ENCODE measurements around the gene EHMT1. TPM values are rescaled to one million over a fixed set of nuclear protein-coding genes. Genes with fewer than 3 reads are reported as not detected.

Gene EHMT1
- total and polyA plus RNA-seq, 2 of the 8 experiments (the other 6 are each of a cell fraction or from before 2014, with no cell fraction given) = 95.7 to 163 TPM

DNA sequence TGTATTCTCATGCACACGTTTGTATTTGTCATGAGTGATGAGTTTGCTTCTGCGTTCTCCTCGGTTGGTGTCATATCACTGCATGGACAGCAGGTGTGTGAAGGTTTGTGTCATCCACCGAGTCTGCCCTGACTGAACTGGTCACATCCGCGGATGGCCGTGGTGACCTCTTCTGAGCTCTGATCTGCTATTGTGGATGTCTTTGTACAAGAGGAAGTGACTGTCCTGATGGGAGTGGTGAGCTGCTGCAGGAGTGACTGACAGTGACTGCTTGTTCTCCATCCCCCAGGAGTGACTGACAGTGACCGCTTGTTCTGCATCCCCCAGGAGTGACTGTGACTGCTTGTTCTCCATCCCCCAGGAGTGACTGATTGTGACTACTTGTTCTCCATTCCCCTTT, 69.9 kb downstream of the EHMT1 start:
- Histone ChIP-seq H3K4me3 (ENCODE audit: extremely low read depth in 1 of 4, insufficient read depth in 2 of 4, low read depth in 3 of 4, low read length in 4 of 4) (no peak overlapping the region), H3K4me1 (replicated peaks in 1 of 4; ENCODE audit: control insufficient read depth in 3 of 4, insufficient read depth in 4 of 4, low read length in 3 of 4) (peaks cover 2 to 25% (median 16%) of the 10 kb centered on the region in 4 experiments; a peak in 6 of 7 replicates)

More for the DNA sequence above, 69.9 kb downstream of the EHMT1 start:
- H3K4me2 ChIP-seq (ENCODE audit: insufficient read depth in 1 of 2, low read depth in 2 of 2, low read length in 2 of 2) = 0 out of 4 replicates have a peak overlapping the region, but pooled peaks of 1 of the 2 experiments have one; percentile 10
- no peak overlapping the region for H4K5ac ChIP-seq (ENCODE audit: insufficient read length, low read depth, low read length)
- H3K79me2 ChIP-seq (ENCODE audit: control insufficient read depth in 1 of 2, insufficient read depth in 2 of 2, low read length in 2 of 2) = peaks cover 14 to 95% of the 10 kb centered on the region in 2 experiments; a peak in 3 of 4 replicates
- H3K79me1 ChIP-seq (ENCODE audit: low read depth, low read length) = peaks cover 21% of the 10 kb centered on the region
- no peak overlapping the region for H3K23ac ChIP-seq (ENCODE audit: insufficient read length)
- ChIA-PET CTCF (ENCODE audit: partially characterized antibody) (interaction anchor here (0.8 to 3.1 kb wide), 7 partner anchors 16 to 148 kb away, joined by 3 to 36 read pairs (median 4); no protein-coding TSS in a partner anchor), POLR2A (ENCODE audit: partially characterized antibody) (interaction anchor here (1.5 kb wide), 2 partner anchors 12 to 14 kb away, joined by 4 to 5 read pairs; no protein-coding TSS in a partner anchor)
- H4K91ac ChIP-seq (replicated peaks; ENCODE audit: insufficient read length, low read length) = no peak overlapping the region
- H3K23me2 ChIP-seq (ENCODE audit: low read depth, low read length) = peaks cover 2% of the 10 kb centered on the region; the same call in 1 of the 2 replicates
- H3K14ac ChIP-seq (ENCODE audit: insufficient read length) = no peak overlapping the region
- no peak for DNase-seq (ENCODE audit: low read depth in 1 of 2, low spot score in 2 of 2)
- no peak for TF ChIP-seq HDAC6 (IDR thresholded peaks at IDR 0.05; ENCODE audit: low read depth, low read length)
- no peak for TF ChIP-seq TCF12 (IDR thresholded peaks at IDR 0.05; ENCODE audit: low read depth, low read length)
- TF ChIP-seq CBX5 (IDR thresholded peaks at IDR 0.05; ENCODE audit: low read depth, low read length) = no peak
- no peak overlapping the region for H2BK15ac ChIP-seq (ENCODE audit: low read length)
- H3K27me3 ChIP-seq (replicated peaks in 1 of 4; ENCODE audit: control insufficient read depth in 3 of 4, extremely low read depth in 1 of 4, insufficient read depth in 3 of 4, low read length in 3 of 4) = no peaks in the 10 kb centered on the region
- H3K36me3 ChIP-seq (ENCODE audit: control insufficient read depth in 2 of 4, insufficient read depth in 4 of 4, low read length in 3 of 4) = 0 out of 8 replicates have a peak, but pooled peaks cover 0 to 4% (median 0%) of the 10 kb centered on the region in 4 experiments
- no peaks in the 10 kb centered on the region for H3K9me3 ChIP-seq (ENCODE audit: insufficient read depth in 2 of 2, low read depth in 1 of 2, low read length in 1 of 2)
- H4K20me1 ChIP-seq (replicated peaks in 1 of 2; ENCODE audit: control insufficient read depth in 1 of 2, insufficient read depth in 2 of 2, low read length in 2 of 2) = peaks cover 10 to 25% of the 10 kb centered on the region in 2 experiments
- H2BK12ac ChIP-seq (ENCODE audit: low read depth, low read length) = no peak overlapping the region
- H2AK5ac ChIP-seq (ENCODE audit: low read depth, low read length) = no peak overlapping the region
- no peak overlapping the region for H3K9ac ChIP-seq (replicated peaks in 1 of 4; ENCODE audit: extremely low read depth in 1 of 4, low read depth in 3 of 4, low read length in 3 of 4)
- no peak overlapping the region for H4K8ac ChIP-seq (ENCODE audit: extremely low read depth, insufficient read depth, low read length)
- H3K27ac ChIP-seq (ENCODE audit: low read depth, low read length) = no peak overlapping the region
- WGBS, 2 experiments (ENCODE audit: extremely low coverage in 1 of 2, insufficient coverage in 1 of 2, insufficient read length in 1 of 2, insufficient replicate concordance in 2 of 2, low coverage in 1 of 2, low lambda C conversion rate in 2 of 2, missing lambda C conversion rate in 1 of 2) = 95% methylated on average over 8 of the region's 8 CpGs; no CpG with 5 or more reads in 1 of the 2 experiments
- no peak overlapping the region for H3K56ac ChIP-seq (replicated peaks; ENCODE audit: insufficient read length, low read depth, low read length)
- H2BK20ac ChIP-seq (ENCODE audit: low read length) = no peak overlapping the region
- no peak overlapping the region for H2BK5ac ChIP-seq (ENCODE audit: low read depth, low read length)
- no peak overlapping the region for H2BK120ac ChIP-seq (replicated peaks; ENCODE audit: low read depth, low read length)
- no peak overlapping the region for H3K18ac ChIP-seq (ENCODE audit: extremely low read depth, low read length)
- no peak for FAIRE-seq
- no peak overlapping the region for H3K4ac ChIP-seq (replicated peaks; ENCODE audit: insufficient read length, low read depth, low read length)
- no peak overlapping the region for H2AFZ ChIP-seq (ENCODE audit: low read length)

All from H1 (cell line).